ENCODE measurements around the gene IGFL3. TPM values are rescaled to one million over a fixed set of nuclear protein-coding genes. Genes with fewer than 3 reads are reported as not detected.

The IGFL3 gene
- total RNA-seq, 4 donors from 2014 or later: not detected

DNA sequence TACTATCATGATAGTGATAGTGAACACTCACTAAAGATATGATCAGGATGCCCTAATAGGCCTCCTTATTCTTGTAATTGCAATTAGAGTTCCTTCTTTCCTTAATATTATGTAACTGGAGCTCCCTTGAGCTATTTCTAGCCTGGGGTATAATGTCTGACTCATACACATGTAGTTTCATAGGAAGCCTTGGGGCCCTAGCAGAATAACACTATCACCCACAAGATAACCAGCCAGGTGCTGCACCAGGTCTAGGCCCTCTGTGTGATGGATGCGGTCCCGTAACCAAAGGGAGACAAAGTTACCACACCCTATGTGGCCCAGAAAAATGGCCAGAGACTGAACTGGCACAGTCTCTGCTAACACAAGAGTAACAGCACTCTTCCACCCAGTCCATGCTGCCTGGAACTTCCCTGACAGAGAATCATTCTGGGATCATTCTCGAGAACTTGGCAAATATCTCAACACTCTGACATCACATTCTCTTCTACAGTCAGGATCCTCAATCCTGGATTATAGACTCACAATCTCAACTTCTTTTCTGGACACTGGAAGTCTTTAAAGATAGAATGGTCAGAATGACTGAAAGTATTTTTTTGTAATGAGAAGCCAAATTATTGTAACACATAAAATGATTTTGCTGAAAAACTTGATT lies 51.1 kb downstream of the IGFL3 start:
- TF ChIP-seq, protein P1, sequence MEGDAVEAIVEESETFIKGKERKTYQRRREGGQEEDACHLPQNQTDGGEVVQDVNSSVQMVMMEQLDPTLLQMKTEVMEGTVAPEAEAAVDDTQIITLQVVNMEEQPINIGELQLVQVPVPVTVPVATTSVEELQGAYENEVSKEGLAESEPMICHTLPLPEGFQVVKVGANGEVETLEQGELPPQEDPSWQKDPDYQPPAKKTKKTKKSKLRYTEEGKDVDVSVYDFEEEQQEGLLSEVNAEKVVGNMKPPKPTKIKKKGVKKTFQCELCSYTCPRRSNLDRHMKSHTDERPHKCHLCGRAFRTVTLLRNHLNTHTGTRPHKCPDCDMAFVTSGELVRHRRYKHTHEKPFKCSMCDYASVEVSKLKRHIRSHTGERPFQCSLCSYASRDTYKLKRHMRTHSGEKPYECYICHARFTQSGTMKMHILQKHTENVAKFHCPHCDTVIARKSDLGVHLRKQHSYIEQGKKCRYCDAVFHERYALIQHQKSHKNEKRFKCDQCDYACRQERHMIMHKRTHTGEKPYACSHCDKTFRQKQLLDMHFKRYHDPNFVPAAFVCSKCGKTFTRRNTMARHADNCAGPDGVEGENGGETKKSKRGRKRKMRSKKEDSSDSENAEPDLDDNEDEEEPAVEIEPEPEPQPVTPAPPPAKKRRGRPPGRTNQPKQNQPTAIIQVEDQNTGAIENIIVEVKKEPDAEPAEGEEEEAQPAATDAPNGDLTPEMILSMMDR (IDR thresholded peaks at IDR 0.05): no peak
- TF ChIP-seq POLR2A (IDR thresholded peaks at IDR 0.05): no peak
- no peaks in the 10 kb centered on the region for H3K9me3 ChIP-seq
- H3K4me3 ChIP-seq: no peak overlapping the region
- intact Hi-C loops (cut with DNase I): no loop called here
- peaks cover 7 to 42% (median 15%) of the 10 kb centered on the region in 3 donors for H3K4me1 ChIP-seq
- no peak for DNase-seq
- no peak overlapping the region for H3K27ac ChIP-seq
- H3K36me3 ChIP-seq: no peaks in the 10 kb centered on the region
- 76 to 85% methylated on average over 3 of the region's 3 CpGs for WGBS, 2 donors
- H3K27me3 ChIP-seq: peaks cover 0 to 86% (median 8%) of the 10 kb centered on the region in 4 donors

Other genes with a start within 250 kb of the IGFL3 start
- gene IRF2BP1, start 238.5 kb downstream of the IGFL3 start, total RNA-seq: 10 to 100 TPM; 14.6 to 22.4 (median 20.0) TPM
- 1 to 10 TPM; 2.3 to 5.7 (median 4.2) TPM for gene MYPOP, start 222.1 kb downstream of the IGFL3 start, total RNA-seq
- gene NANOS2, start 209.9 kb downstream of the IGFL3 start, total RNA-seq: not detected
- 1 to 10 TPM in 1 of 4 donors, under 1 TPM in 2, not detected in 1; 0.40 to 2.1 (median 0.44) TPM for gene NOVA2, start 150.8 kb downstream of the IGFL3 start, total RNA-seq
- gene CCDC61, start 129.2 kb downstream of the IGFL3 start, total RNA-seq: 1 to 10 TPM; 5.9 to 9.5 (median 7.4) TPM
- gene PGLYRP1, start 101.6 kb downstream of the IGFL3 start, total RNA-seq: not detected
- gene IGFL4, start 83.7 kb downstream of the IGFL3 start, total RNA-seq: not detected
- gene IGFL2, start 23.6 kb upstream of the IGFL3 start, total RNA-seq: not detected
- 10 to 100 TPM in 3 of 4 donors, 1 to 10 TPM in 1; 2.9 to 46.0 (median 22.0) TPM for gene IGFL1, start 105.1 kb upstream of the IGFL3 start, total RNA-seq
- gene HIF3A, start 172.4 kb upstream of the IGFL3 start, total RNA-seq: 10 to 100 TPM in 1 of 4 donors, 1 to 10 TPM in 3; 3.8 to 52.8 (median 6.2) TPM
- gene PPP5C, start 222.4 kb upstream of the IGFL3 start, total RNA-seq: 10 to 100 TPM; 33.8 to 51.3 (median 43.2) TPM

All from esophagus squamous epithelium (tissue), 5 donors.